ENCODE data around the gene DLG3. TPM values are rescaled to one million over a fixed set of nuclear protein-coding genes. Genes with fewer than 3 reads are reported as not detected.

DLG3 gene
- total and polyA plus RNA-seq, 10 of the 15 experiments (the other 5 are each of a cell fraction or from before 2014, with no cell fraction given): 1.3 to 32.2 (median 3.9) TPM

DNA sequence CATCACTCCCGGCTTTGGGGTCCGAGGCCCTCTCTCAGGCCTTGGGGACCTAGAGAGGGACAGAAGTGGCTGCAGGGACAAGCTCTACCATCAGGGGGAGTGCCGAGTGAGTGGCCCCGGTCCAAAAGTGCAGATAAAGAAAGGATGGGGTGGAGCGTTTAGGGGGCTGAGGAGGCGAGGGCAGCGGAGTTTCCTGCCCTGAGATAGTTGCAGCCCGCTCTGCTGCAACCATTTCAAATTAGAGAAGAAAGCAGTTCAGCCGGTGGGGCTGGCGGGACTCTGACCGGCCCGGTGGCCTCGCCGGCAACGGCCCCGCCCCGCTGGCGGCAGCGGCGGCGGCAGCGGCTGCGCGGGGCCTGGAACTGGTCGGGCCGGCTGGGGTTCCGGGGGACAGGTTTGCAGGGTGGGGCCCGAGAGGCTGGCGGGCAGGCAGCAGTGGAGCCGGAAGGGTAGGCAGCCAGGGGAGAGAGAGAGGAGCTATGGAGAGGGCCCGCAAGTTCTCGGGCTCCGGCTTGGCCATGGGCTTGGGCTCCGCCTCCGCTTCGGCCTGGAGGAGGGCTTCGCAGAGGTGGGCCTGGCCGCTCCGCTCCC is 7.6 kb downstream of the DLG3 start:
- POLR2A ChIA-PET: interaction anchor here (0.6 kb wide), 1 partner anchor 766 kb away, joined by 4 read pairs; no protein-coding TSS in a partner anchor
- Histone ChIP-seq H2AFZ (ENCODE audit: control insufficient read depth, low read depth, low read length) (peak overlapping the region; percentile 10), H3K4me1 (ENCODE audit: control insufficient read depth, insufficient read depth, low read length) (peaks cover 12% of the 10 kb centered on the region), H3K79me2 (ENCODE audit: control insufficient read depth, insufficient read depth, low read length) (no peaks in the 10 kb centered on the region), H3K27ac (ENCODE audit: control insufficient read depth, insufficient read depth) (no peak overlapping the region), H4K20me1 (ENCODE audit: control insufficient read depth, insufficient read depth) (no peaks in the 10 kb centered on the region), H3K9ac (ENCODE audit: control insufficient read depth, insufficient read depth, low read length) (no peak overlapping the region), H3K4me2 (ENCODE audit: control insufficient read depth, insufficient read depth) (peak overlapping the region; percentile 71), H3K4me3 (peak overlapping the region; percentile 27; the same call in 1 of the 2 replicates), H3K9me3 (replicated peaks; ENCODE audit: control insufficient read depth, insufficient read depth, low read length) (no peaks in the 10 kb centered on the region), H3K36me3 (ENCODE audit: control insufficient read depth in 2 of 2, insufficient read depth in 2 of 2, low read length in 1 of 2) (no peaks in the 10 kb centered on the region), H3K27me3 (replicated peaks in 1 of 2; ENCODE audit: control insufficient read depth in 2 of 2, insufficient read depth in 2 of 2, low read length in 1 of 2) (no peaks in the 10 kb centered on the region)
- CTCF ChIA-PET: interaction anchor here (0.6 to 2.1 kb wide), 10 partner anchors 8 to 212 kb away, joined by 3 to 12 read pairs (median 4); partner anchors contain the start of gene DLG3
- RAD21 ChIA-PET (ENCODE audit: unreplicated experiment): interaction anchor here (1.0 to 1.7 kb wide), 4 partner anchors 17 to 213 kb away, joined by 3 to 6 read pairs (median 4); no protein-coding TSS in a partner anchor
- no TSS peak for BruUV-seq (replicated peaks)
- in situ Hi-C loops (cut with MboI) (loop anchor here (10.0 kb wide), 1 partner anchor 213 kb away; no protein-coding TSS in a partner anchor), intact Hi-C loops (cut with micrococcal nuclease; ENCODE audit: unreplicated experiment) (no loop called here)
- ATAC-seq (peak; percentile 37), DNase-seq (ENCODE audit: low read depth, low spot score) (no peak), FAIRE-seq (no peak)
- WGBS (ENCODE audit: insufficient coverage, insufficient replicate concordance, low lambda C conversion rate, missing lambda C conversion rate): 44% methylated on average over 30 of the region's 39 CpGs
- SMC1A ChIA-PET (ENCODE audit: uncharacterized antibody, unreplicated experiment): interaction anchor here (1.1 kb wide), 1 partner anchor 17 kb away, joined by 3 read pairs; no protein-coding TSS in a partner anchor
- TF ChIP-seq CBX5 (IDR thresholded peaks at IDR 0.05; ENCODE audit: low read depth) (no peak), SREBF2 (IDR thresholded peaks at IDR 0.05; ENCODE audit: low read length) (no peak), JUND (IDR thresholded peaks at IDR 0.05; ENCODE audit: low read depth, low read length) (no peak), RELA (IDR thresholded peaks at IDR 0.05; ENCODE audit: borderline replicate concordance, partially characterized antibody) (no peak), EGR1 (IDR thresholded peaks at IDR 0.05; ENCODE audit: borderline replicate concordance in 1 of 2, low read depth in 2 of 2, low read length in 2 of 2) (no peak), RFX5 (IDR thresholded peaks at IDR 0.05; ENCODE audit: low read depth, low read length) (no peak), RAD21 (IDR thresholded peaks at IDR 0.05; ENCODE audit: insufficient read depth, low read depth, low read length) (0 out of 2 replicates have a peak, but pooled peaks have one; percentile 31), IKZF1 (conservative IDR thresholded peaks at IDR 0.05) (no peak), SMC3 (IDR thresholded peaks at IDR 0.05; ENCODE audit: borderline replicate concordance, low read length) (peak; percentile 34; the same call in 1 of the 2 replicates), RAD51 (IDR thresholded peaks at IDR 0.05) (no peak)
- TF ChIP-seq, protein P1, sequence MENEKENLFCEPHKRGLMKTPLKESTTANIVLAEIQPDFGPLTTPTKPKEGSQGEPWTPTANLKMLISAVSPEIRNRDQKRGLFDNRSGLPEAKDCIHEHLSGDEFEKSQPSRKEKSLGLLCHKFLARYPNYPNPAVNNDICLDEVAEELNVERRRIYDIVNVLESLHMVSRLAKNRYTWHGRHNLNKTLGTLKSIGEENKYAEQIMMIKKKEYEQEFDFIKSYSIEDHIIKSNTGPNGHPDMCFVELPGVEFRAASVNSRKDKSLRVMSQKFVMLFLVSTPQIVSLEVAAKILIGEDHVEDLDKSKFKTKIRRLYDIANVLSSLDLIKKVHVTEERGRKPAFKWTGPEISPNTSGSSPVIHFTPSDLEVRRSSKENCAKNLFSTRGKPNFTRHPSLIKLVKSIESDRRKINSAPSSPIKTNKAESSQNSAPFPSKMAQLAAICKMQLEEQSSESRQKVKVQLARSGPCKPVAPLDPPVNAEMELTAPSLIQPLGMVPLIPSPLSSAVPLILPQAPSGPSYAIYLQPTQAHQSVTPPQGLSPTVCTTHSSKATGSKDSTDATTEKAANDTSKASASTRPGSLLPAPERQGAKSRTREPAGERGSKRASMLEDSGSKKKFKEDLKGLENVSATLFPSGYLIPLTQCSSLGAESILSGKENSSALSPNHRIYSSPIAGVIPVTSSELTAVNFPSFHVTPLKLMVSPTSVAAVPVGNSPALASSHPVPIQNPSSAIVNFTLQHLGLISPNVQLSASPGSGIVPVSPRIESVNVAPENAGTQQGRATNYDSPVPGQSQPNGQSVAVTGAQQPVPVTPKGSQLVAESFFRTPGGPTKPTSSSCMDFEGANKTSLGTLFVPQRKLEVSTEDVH (IDR thresholded peaks at IDR 0.05; ENCODE audit: low read depth, partially characterized antibody): no peak
- TF ChIP-seq, protein P2, sequence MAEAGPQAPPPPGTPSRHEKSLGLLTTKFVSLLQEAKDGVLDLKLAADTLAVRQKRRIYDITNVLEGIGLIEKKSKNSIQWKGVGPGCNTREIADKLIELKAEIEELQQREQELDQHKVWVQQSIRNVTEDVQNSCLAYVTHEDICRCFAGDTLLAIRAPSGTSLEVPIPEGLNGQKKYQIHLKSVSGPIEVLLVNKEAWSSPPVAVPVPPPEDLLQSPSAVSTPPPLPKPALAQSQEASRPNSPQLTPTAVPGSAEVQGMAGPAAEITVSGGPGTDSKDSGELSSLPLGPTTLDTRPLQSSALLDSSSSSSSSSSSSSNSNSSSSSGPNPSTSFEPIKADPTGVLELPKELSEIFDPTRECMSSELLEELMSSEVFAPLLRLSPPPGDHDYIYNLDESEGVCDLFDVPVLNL (IDR thresholded peaks at IDR 0.05; ENCODE audit: low read depth, low read length): no peak
- TF ChIP-seq, protein P3, sequence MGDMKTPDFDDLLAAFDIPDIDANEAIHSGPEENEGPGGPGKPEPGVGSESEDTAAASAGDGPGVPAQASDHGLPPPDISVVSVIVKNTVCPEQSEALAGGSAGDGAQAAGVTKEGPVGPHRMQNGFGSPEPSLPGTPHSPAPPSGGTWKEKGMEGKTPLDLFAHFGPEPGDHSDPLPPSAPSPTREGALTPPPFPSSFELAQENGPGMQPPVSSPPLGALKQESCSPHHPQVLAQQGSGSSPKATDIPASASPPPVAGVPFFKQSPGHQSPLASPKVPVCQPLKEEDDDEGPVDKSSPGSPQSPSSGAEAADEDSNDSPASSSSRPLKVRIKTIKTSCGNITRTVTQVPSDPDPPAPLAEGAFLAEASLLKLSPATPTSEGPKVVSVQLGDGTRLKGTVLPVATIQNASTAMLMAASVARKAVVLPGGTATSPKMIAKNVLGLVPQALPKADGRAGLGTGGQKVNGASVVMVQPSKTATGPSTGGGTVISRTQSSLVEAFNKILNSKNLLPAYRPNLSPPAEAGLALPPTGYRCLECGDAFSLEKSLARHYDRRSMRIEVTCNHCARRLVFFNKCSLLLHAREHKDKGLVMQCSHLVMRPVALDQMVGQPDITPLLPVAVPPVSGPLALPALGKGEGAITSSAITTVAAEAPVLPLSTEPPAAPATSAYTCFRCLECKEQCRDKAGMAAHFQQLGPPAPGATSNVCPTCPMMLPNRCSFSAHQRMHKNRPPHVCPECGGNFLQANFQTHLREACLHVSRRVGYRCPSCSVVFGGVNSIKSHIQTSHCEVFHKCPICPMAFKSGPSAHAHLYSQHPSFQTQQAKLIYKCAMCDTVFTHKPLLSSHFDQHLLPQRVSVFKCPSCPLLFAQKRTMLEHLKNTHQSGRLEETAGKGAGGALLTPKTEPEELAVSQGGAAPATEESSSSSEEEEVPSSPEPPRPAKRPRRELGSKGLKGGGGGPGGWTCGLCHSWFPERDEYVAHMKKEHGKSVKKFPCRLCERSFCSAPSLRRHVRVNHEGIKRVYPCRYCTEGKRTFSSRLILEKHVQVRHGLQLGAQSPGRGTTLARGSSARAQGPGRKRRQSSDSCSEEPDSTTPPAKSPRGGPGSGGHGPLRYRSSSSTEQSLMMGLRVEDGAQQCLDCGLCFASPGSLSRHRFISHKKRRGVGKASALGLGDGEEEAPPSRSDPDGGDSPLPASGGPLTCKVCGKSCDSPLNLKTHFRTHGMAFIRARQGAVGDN (IDR thresholded peaks at IDR 0.05): no peak
- TF ChIP-seq, protein P4, sequence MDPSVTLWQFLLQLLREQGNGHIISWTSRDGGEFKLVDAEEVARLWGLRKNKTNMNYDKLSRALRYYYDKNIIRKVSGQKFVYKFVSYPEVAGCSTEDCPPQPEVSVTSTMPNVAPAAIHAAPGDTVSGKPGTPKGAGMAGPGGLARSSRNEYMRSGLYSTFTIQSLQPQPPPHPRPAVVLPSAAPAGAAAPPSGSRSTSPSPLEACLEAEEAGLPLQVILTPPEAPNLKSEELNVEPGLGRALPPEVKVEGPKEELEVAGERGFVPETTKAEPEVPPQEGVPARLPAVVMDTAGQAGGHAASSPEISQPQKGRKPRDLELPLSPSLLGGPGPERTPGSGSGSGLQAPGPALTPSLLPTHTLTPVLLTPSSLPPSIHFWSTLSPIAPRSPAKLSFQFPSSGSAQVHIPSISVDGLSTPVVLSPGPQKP (IDR thresholded peaks at IDR 0.05; ENCODE audit: low read depth, low read length): no peak
